Erythroblast (primary cell): ENCODE measurements around the gene EPS8.

ENCODE experiments used
- GATA1 ChIP-seq: IDR thresholded peaks from 2 replicates; pipeline ENCODE4 v1.6.1; 2011; ENCODE audit warnings: low read depth, mild to moderate bottlenecking, control low read depth, low read length, moderate library complexity
- POLR2A ChIP-seq: IDR thresholded peaks from 2 replicates; pipeline ENCODE4 v1.6.1; 2011; ENCODE audit warnings: mild to moderate bottlenecking, low read length

DNA sequence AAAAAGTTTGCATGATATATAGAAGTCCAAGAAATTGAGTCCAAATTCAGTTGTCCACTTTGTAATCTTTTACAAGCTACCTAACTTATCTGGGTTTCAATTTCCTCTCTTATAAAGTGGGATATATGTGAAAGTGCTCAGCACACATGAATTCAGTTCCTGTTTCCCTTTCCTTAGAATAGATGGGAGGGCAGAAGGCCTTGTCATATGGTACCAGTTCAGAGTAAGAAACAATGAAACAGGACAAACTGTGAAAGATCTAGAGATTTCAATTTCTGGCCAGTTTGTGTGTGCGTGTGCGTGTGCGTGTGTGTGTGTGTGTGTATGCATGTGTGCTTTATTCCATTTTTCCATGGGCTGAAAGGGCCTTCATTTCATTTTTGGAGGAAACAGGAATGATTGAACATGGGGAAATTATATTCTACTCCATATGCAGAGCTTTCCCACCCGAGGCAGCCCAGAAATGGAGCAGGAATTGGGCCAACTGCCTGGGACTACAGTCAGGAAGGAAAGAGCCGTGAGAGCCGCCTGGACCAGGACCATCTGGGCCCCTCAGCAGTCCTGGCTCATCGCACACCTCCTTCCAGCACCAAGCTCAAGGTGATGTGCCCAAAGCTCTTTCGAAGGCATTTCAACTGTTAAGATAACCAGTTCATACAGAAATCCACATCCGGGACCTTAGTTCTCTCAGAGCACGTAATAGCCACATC is 183.2 kb downstream of the EPS8 start:
- no peak for TF ChIP-seq GATA1
- TF ChIP-seq POLR2A = no peak
